ENCODE data around the gene JOSD1.

GRCh38 chr22:38713921-38714320 lies 13.2 kb upstream of the JOSD1 start:
- TF ChIP-seq CTCF (IDR thresholded peaks at IDR 0.05; ENCODE audit: borderline replicate concordance, extremely low read depth, low read length, poor library complexity, severe bottlenecking) (no peak), EZH2 (IDR thresholded peaks at IDR 0.05; ENCODE audit: borderline replicate concordance, low read depth, low read length, severe bottlenecking) (no peak)

Data from DND-41 (cell line).